Loucy (cell line): ENCODE data around the gene TPSD1.

ENCODE experiments used
- H2AFZ ChIP-seq: fragments of 200-600 bp; sonication (generic); 2 replicates; pipeline ENCODE4 v1.6.0; 2016; ENCODE audit warnings: antibody characterized with exemption, mild to moderate bottlenecking, low read length, moderate library complexity
- H3F3A ChIP-seq: fragments of 200-600 bp; 2 replicates; pipeline ENCODE4 v1.6.0; 2016; ENCODE audit warnings: antibody characterized with exemption, low read depth, mild to moderate bottlenecking
- H3K27me3 ChIP-seq: fragments of 200-600 bp; sonication (generic); 2 replicates; pipeline ENCODE4 v1.6.1; 2014; ENCODE audit warnings: low read length, mild to moderate bottlenecking; ENCODE audit not compliant: insufficient read depth, poor library complexity, severe bottlenecking
- H3K36me3 ChIP-seq: fragments of 200-600 bp; sonication (generic); 2 replicates; pipeline ENCODE4 v1.6.1; 2016; ENCODE audit warnings: low read length; ENCODE audit not compliant: insufficient read depth
- H3K4me1 ChIP-seq: fragments of 200-600 bp; sonication (generic); 2 replicates; pipeline ENCODE4 v1.5.1; 2014; ENCODE audit warnings: low read length, mild to moderate bottlenecking; ENCODE audit not compliant: insufficient read depth, poor library complexity, severe bottlenecking
- H3K4me2 ChIP-seq: fragments of 200-600 bp; sonication (generic); 2 replicates; pipeline ENCODE4 v1.6.0; 2014; ENCODE audit warnings: antibody characterized with exemption, low read length, low read depth, mild to moderate bottlenecking; ENCODE audit not compliant: poor library complexity, severe bottlenecking
- H3K4me3 ChIP-seq: fragments of 200-600 bp; sonication (generic); 2 replicates; pipeline ENCODE4 v1.5.1; 2014; ENCODE audit warnings: low read length, mild to moderate bottlenecking, mixed read lengths; ENCODE audit not compliant: poor library complexity, severe bottlenecking
- H3K79me2 ChIP-seq: fragments of 200-600 bp; sonication (generic); 2 replicates; pipeline ENCODE4 v1.6.1; 2014; ENCODE audit warnings: low read length; ENCODE audit not compliant: insufficient read depth
- H3K9ac ChIP-seq: fragments of 200-600 bp; sonication (generic); 2 replicates; pipeline ENCODE4 v1.6.0; 2014; ENCODE audit warnings: mild to moderate bottlenecking, low read depth, low read length, moderate library complexity; ENCODE audit not compliant: poor library complexity, severe bottlenecking
- H3K9me2 ChIP-seq: fragments of 200-600 bp; sonication (generic); replicated peaks from 2 replicates; pipeline ENCODE4 v1.6.1; 2016; ENCODE audit warnings: low read depth, low read length, mixed read lengths
- H3K9me3 ChIP-seq: fragments of 200-600 bp; sonication (generic); 2 replicates; pipeline ENCODE4 v1.6.1; 2014; ENCODE audit warnings: mild to moderate bottlenecking, antibody characterized with exemption, low read length, low read depth; ENCODE audit not compliant: insufficient read depth
- H4K20me1 ChIP-seq: fragments of 200-600 bp; sonication (generic); 2 replicates; pipeline ENCODE4 v1.6.0; 2014; ENCODE audit warnings: antibody characterized with exemption, low read length, mild to moderate bottlenecking; ENCODE audit not compliant: insufficient read depth, poor library complexity, severe bottlenecking
- EZH2phosphoT487 ChIP-seq: fragments of 200-600 bp; IDR thresholded peaks from 2 replicates; pipeline ENCODE4 v1.6.1; 2018; ENCODE audit warnings: antibody characterized with exemption, mild to moderate bottlenecking, moderate library complexity, borderline replicate concordance
- TF ChIP-seq, protein P1 (sequence below): fragments of 200-600 bp; sonication (generic); conservative IDR thresholded peaks from 2 replicates; pipeline ENCODE4 v1.5.1; 2014; ENCODE audit warnings: mild to moderate bottlenecking, antibody characterized with exemption, low read length

TPSD1 gene

DNA sequence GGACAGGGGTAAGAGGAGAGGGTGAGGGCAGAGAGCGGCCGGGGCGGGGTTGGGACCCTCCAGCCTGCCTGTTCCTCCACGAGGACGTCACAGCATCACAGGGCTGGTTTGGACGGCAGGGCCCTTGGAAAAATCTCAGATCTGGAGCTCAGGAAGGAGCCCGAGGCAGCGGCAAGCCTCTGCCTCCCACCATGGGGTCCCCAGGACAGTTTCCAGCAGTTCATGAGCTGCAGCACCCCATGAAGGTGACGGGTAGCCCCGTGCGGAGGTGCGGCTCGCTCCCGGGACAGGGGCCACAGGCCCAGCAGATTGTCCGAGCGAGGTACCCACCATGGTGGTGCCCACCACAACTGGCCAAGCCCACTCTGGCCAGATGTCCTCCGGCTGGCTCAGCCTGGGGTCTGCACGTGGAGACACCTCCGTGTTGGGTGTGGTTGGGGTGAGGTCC is 21.3 kb downstream of the TPSD1 start:
- TF ChIP-seq, protein P1, sequence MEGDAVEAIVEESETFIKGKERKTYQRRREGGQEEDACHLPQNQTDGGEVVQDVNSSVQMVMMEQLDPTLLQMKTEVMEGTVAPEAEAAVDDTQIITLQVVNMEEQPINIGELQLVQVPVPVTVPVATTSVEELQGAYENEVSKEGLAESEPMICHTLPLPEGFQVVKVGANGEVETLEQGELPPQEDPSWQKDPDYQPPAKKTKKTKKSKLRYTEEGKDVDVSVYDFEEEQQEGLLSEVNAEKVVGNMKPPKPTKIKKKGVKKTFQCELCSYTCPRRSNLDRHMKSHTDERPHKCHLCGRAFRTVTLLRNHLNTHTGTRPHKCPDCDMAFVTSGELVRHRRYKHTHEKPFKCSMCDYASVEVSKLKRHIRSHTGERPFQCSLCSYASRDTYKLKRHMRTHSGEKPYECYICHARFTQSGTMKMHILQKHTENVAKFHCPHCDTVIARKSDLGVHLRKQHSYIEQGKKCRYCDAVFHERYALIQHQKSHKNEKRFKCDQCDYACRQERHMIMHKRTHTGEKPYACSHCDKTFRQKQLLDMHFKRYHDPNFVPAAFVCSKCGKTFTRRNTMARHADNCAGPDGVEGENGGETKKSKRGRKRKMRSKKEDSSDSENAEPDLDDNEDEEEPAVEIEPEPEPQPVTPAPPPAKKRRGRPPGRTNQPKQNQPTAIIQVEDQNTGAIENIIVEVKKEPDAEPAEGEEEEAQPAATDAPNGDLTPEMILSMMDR: no peak
- no peak for TF ChIP-seq EZH2phosphoT487
- Histone ChIP-seq H3K4me3 (no peak overlapping the region), H2AFZ (no peak overlapping the region), H3F3A (no peaks in the 10 kb centered on the region), H3K79me2 (no peaks in the 10 kb centered on the region), H4K20me1 (no peaks in the 10 kb centered on the region), H3K27me3 (no peaks in the 10 kb centered on the region), H3K4me2 (no peak overlapping the region), H3K9me3 (no peaks in the 10 kb centered on the region), H3K9ac (no peak overlapping the region), H3K36me3 (no peaks in the 10 kb centered on the region), H3K4me1 (no peaks in the 10 kb centered on the region), H3K9me2 (no peaks in the 10 kb centered on the region)

DNA sequence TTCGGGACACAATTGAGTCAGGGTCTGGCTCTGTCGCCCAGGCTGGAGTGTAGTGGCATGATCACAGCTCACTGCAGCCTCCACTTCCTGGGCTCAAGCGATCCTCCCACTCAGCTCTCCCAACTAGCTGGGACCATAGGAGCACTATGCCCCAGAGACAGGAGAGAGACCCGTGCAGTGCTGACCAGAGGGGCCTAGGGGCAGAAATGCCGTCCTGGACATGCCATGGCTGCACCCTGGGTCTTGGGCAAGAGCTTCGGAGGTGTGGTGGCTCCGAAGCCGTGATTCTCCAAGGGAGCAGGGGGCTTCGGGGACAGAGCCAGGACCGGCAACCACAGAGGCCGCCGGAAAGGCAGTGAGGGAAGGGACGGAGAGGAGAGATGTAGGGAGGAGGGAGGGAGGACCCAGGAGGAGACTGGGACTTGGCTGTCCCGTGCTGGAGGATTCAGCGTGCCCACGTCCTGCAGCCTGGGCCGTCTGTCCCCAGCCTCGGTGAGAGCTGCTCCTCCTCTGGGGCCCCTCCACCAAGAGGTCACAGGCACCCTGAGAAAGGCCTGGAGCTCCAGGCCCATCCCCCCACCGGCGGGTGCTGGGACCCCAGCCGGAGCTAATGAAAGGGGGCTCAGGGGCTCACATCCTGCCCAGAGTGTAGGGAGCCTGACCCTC is 21.9 kb downstream of the TPSD1 start:
- Histone ChIP-seq H3K4me2 (no peak overlapping the region), H2AFZ (no peak overlapping the region), H3K27me3 (no peaks in the 10 kb centered on the region), H3K9ac (no peak overlapping the region), H3K36me3 (no peaks in the 10 kb centered on the region), H4K20me1 (no peaks in the 10 kb centered on the region), H3K9me3 (no peaks in the 10 kb centered on the region), H3F3A (no peaks in the 10 kb centered on the region), H3K79me2 (no peaks in the 10 kb centered on the region), H3K9me2 (no peaks in the 10 kb centered on the region), H3K4me3 (no peak overlapping the region), H3K4me1 (no peaks in the 10 kb centered on the region)
- no peak for TF ChIP-seq EZH2phosphoT487
- TF ChIP-seq, protein P1: no peak

DNA sequence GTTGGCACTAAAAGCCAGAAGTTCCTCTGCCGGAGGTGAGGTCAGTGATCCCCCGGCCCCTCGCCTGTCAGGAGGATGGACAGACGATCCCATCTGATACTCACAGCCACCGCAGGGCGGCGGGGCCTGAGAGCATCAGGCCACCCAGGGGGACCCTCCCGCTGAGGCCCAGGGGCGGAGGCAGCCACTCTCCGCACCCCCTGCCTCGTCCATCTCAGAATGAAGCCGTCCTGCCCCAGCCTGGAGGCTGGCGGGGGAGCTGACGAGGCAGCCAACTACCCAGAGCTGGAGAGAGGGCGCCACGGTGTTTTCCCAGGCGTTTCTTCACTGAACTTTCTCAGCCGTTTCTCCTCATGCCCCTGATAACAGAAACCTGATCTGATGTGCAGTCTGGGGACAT is 22.6 kb downstream of the TPSD1 start:
- no peaks in the 10 kb centered on the region for H3K79me2 ChIP-seq
- H3K4me2 ChIP-seq: no peak overlapping the region
- H3K9me2 ChIP-seq: no peaks in the 10 kb centered on the region
- H3K36me3 ChIP-seq: no peaks in the 10 kb centered on the region
- no peak overlapping the region for H3K9ac ChIP-seq
- no peaks in the 10 kb centered on the region for H4K20me1 ChIP-seq
- no peak overlapping the region for H2AFZ ChIP-seq
- no peaks in the 10 kb centered on the region for H3K27me3 ChIP-seq
- H3K4me3 ChIP-seq: no peak overlapping the region
- no peaks in the 10 kb centered on the region for H3F3A ChIP-seq
- H3K4me1 ChIP-seq: no peaks in the 10 kb centered on the region
- TF ChIP-seq EZH2phosphoT487: no peak
- TF ChIP-seq, protein P1: no peak
- no peaks in the 10 kb centered on the region for H3K9me3 ChIP-seq
